GM18507 (cell line): ENCODE results near the gene LSP1.

Experiments
- DNase-seq: peaks from one replicate; pipeline ENCODE4 v3.0.0; 2011; ENCODE audit warnings: low read depth; ENCODE audit not compliant: insufficient read length; ENCODE audit errors: extremely low spot score
- FAIRE-seq: peaks from 2 replicates; lab custom pipeline; 2011; peaks lifted over from hg19 to GRCh38; lab: Jason Lieb, UNC

Gene LSP1

DNA sequence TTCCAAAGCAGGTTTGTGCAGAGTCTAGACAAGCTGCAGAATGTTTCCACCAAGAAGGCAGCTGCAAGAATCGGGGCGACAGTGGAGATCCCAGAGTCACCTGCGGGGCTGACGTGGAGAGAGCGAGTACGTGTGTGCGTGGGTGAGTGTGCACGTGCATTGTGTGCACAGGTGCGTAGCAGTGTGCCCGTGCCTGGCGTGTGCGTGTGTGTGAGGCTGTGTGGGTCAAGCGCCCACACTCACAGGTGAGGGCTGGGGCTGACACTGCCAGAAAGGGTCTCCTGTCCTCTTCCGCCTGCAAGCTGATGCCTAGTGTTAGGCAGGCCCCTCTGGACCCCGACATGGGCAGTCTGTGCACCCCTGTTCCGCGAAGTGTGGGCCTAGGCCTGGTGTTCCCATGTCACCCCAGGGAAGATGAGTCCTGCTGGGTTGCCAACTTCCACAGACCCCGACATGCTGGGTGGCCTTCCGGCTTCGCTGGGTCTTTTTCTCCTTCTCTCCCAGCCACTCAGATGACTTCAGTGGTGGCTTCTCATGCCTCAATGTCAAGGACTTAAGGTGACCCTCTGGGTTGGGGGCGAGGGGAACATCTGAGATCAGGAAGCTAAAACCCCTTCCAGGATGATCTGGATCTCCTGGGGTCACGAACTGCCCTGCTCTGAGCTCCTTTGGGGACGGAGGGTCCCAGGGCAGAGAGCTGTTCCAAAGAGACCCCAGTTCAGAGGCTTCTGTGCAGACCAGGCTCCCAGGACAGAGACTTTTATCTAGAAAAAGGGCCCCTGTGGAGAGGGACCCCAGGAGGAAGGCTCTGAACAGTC is 28.5 kb upstream of the LSP1 start:
- FAIRE-seq (no peak), DNase-seq (no peak)

- DNase-seq, result no peak
- FAIRE-seq, result no peak
Measured at GRCh38 chr11:1825039-1825740, 27.7 kb upstream of the LSP1 start.

DNA sequence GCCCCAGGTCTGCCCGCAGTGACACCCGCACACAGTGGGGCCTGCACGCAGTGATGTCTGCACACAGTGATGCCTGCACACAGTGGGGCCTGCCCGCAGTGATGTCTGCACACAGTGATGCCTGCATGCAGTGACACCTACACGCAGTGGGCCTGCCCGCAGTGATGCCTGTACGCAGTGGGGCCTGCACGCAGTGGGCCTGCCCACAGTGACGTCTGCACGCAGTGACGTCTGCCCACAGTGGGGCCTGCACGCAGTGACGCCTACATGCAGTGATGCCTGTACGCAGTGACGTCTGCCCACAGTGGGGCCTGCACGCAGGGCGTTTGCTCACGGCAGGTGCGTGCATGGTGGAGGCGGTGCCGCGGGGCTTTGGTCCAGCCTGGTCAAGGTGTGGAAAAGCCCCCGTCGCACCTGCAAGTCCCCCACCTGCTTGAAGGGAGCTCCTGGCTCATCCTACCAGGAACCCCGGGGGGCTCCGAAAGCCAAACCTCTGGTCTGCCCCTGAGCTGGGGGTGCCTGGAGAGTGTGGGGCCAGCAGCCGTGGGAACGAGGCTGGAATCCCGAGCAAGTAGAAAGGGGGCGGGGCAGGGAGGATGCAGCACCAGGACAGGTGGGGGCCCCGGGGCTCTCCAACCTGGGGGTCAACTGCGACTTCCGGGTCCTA is 27.0 kb upstream of the LSP1 start:
- DNase-seq (no peak), FAIRE-seq (no peak)

GRCh38 chr11:1826552-1827094 is 26.3 kb upstream of the LSP1 start:
- DNase-seq (no peak), FAIRE-seq (no peak)

DNA sequence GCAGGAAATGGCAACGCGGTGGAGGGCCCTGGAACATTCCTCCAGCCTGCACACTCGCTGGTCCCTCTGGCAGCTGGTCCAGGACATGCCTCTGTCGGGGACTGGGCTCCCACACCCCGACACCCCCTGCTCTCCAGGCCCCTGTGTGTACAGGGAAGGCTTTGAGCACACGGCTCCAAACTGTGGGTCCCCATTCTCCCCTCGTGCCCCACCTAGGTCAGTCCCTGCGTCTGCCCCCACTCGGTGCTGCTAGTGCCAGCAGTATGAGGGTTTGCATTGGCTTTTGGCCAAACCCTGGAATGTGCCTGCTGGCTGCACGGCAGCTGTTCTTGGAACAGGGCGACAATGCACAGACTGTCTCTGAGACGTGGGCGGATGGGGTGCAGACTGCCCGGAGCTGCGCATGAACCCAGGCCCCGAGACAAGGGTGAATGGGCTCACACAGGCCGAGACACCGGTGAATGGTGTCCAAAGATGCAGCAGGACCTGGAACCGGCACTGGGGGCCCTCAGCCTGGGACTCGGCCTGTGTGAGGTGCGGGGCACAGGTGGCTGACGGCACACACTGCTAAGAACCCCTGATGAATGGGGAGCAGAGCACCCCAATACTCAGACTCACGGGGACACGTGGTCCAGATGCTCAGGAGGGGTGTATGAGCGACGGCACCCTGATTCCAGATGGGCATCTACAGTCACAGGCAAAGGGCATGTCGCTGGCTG is 25.6 kb upstream of the LSP1 start:
- DNase-seq (no peak), FAIRE-seq (no peak)

- FAIRE-seq (no peak), DNase-seq (no peak)
Measured at GRCh38 chr11:1827931-1828330, 25.0 kb upstream of the LSP1 start.

GRCh38 chr11:1828542-1828941 is 24.3 kb upstream of the LSP1 start:
- FAIRE-seq (no peak), DNase-seq (no peak)

DNA sequence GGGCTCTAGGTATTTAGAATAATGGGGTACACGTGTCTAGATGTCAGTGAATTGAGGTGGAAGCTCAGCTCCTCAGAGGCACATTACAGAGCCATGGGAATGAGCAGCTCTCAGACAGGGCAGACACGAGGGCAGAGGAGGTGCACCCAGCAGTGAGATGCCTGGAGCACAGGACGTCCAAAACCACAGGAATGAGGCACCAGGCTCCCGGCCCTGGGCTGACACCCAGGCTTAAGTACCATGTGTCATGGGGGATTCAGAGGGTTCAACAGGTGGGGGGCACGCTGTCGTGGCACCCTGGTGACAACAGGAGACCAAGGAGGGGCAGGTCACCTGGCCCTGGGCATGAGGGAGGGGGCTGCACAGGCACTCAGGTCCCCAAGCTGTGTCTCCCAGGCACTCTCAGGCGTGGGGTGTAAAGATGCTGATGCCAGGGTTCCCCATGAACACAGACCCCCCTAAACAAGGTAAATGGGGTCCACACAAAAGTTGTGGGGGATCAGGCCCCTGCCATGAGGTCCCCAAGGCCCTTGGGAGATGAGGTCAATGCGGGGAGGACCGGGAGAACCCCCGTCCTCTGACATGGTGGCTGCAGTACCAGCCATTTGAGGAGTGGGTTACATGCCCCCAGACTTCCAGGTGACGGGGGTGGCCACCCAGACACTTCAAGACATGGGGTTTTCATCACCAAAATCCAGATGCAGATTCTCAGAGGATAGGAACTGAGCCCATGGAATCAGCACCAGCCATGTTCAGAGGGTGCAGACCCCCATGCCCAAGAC is 23.7 kb upstream of the LSP1 start:
- FAIRE-seq (no peak), DNase-seq (no peak)

DNA sequence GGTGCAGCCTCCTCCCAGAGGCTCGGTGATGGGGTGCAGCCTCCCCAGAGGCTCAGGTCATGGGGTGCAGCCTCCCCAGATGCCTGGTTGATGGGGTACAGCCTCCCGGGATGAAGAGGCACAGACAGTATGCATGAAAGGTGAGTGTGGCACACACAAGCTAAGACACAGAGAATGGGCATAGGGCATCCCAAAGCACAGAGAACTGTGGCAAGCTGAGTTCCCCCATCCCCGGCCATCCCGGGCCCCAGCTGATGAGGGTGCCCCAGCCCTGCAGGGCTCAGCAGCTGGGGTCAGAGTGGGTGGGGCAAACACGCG is 22.9 kb upstream of the LSP1 start:
- no peak for DNase-seq
- FAIRE-seq, result no peak

- FAIRE-seq, result no peak
- no peak for DNase-seq
Measured at GRCh38 chr11:1830322-1831223, 22.3 kb upstream of the LSP1 start.

DNA sequence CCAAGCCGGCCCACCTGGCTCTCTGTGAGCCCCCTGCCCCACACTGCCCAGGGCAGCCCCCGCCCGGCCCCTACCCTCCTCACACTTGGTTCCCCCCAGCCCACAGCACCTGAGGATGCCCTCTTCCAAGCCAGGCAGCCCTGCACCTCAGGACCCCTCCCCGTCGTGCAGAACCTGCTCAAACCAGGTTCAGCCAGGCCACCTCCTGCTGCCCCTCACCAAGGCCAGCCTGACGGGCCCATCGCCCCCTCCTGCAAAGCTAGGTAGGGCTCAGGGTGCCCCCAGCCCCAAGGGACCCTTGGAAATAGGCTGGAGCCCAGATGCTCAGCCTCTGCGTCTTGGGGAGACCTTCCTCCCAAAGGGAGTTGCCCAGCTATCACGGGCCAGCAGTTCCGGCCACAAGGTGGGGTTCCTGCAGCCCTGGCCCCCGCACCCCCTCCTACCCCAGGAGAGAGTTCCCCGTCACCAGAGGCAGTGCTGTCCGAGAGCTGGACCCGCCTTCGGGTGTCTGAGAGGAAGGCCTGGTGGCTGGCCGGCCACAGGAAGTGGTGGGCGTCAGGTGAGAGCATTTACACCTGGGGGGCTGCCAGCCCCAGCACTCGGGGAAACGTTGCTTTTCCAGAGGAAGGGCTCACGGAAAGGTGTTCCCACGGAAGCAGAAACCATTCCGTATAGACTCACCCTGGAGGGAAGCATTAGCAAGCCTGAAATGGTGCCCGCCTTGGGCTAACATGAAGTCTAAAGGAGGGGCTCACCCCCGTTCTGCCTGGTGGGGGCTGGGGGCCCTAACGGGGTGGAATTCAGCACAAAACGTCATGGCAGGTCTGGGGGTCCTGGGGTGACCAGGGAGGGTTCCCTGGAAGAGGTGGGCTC is 21.3 kb upstream of the LSP1 start:
- no peak for DNase-seq
- FAIRE-seq, result no peak

DNA sequence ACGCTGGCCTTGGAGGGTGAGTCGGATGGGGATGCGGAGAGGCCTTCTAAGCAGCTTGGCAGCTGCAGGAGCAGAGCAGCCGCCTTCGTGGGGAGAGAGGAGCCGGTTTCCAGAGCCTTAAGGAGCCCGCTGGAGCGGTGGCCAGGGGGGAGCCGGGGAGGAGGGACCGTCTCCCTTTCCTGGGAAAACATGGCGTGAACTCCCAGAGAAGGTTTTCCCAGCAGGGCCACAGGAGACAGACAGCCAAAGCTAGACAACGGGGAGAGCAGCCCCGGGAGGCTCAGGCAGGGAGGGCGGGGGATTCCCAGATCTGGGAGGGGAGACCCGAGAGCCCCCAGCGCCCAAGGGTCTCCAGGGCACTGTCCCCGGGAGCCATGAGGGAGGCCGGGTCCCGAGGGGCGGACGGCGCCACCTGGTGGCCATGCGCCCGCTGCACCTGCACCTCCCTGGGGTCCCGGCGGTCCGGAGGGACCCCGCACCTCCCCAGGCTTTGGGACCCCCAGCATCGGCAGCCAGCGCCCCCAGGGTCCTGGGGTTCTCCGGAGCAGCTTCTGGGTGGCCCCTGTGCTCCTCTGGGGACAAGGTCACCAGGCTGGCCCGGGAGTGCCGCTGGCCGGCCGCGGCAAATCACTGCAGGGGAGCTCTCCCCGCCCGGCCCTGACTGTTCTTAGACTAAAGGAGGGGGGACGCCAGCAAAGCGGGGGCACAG is 20.5 kb upstream of the LSP1 start:
- DNase-seq, result peak; percentile 51
- FAIRE-seq, result no peak

DNA sequence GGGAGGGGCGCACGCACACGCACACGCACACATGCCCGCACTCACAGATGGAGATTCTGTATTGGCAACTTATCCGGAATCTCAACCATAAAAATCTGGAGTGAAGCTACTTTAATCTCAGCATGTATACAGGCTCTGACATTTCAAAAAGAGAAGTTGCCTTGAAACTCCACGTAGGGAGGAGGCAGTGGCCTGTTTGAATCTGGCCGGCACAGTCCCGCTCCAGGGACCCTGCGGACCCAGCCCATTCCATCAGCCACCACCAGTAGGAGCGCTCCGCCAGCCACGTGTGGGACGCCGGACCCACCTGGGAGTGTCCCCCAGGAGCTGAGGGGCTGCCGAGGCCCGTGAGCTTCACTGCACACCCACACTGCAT is 20.0 kb upstream of the LSP1 start:
- FAIRE-seq, result no peak
- no peak for DNase-seq

DNA sequence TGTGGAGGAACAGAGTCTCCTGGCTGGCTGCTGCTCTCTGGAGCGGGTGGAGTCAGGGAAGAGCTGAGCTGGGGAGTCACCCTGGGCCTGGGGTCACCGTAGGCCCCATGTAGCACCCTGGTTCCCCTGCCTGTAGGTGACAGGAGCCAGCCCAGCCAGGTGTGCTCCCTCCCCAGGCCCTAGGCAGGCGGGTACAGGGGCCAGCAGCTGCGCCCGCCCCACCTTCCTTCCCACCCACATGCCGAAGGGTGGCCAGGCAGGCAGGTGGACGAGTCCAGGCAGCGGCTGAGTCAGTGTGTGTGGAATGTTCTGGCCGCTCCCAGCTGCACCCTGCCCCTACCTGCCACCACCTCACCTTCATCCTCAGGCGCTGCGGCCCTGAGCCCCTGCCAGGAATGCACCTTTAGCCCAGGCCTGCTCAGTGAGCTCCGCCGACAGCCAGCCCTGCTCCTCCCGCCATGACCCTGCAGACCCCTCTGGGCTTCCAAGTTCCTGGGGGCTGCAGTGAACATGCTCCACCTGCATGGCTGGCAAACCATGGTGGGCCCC is 18.7 kb upstream of the LSP1 start:
- FAIRE-seq (no peak), DNase-seq (no peak)

DNA sequence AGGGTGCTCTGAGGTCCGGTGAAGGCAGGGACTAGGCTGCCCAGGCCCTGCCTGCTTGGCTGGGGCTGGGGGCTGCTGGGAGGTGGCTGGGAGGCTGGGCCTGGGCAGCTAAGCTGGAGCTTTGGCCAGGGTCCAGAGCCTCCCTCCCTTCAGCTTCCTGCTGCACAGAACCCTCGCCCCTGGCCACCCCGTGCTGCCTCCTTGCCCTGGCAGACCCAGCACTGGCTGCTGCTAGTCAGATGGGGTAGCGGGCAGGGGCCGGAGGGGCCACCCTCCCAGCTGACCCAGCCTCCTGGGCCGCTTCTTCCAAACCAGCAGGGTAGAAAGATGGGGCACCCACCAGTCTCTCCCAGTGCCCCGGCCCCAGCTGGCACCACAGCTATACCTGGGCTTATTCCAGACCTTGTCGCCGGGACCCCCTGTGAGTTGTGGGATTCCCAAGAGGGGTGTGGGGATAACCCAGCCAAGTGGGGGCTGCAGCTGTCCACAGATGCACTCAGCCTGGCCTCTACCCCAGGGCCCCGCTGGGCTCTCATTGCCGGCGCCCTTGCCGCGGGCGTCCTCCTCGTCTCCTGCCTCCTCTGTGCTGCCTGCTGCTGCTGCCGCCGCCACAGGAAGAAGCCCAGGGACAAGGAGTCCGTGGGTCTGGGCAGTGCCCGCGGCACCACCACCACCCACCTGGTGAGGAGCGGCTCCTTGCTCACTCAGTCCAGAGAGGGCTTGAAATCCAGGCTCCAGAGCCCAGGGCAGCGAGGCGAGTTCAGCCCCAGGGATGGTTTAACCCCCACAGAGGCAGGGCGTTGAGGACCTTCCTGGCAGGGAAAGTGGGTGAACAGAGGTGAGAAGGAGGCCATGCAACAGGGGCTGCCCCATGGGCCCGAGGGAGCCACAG is 17.9 kb upstream of the LSP1 start, which contains the start of gene SYT8:
Gene SYT8, plus strand, starts transcription at position 212 of the 892 bp plus-strand sequence. Its CDS starts 116 bp downstream, at position 328.
- FAIRE-seq (no peak), DNase-seq (no peak)

DNA sequence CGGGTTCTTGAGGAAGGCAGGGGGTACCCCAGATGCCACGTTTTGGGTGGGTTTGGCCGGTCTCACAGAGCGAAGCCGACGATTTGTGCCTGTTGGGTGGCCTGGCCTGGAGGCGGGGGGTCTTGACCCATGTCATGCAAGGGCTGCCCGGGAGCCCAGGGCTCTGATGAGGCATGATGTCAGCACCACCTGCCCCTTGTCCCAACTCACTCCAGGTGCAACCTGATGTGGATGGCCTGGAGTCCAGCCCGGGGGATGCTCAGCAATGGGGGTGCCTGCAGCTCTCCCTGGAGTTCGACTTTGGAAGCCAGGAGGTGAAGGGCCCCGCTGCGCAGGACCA is 17.2 kb upstream of the LSP1 start:
- FAIRE-seq (no peak), DNase-seq (no peak)
